Activated gamma-delta T cell treated with Interleukin-2 at 50 U/mL for 16 hours (primary cell): ENCODE data around the gene ATP23.
A peak's percentile ranks its signal among the peaks of the same experiment; 100 is the strongest.

Source experiments
- DNase-seq: peaks from one replicate; pipeline ENCODE4 v3.0.0-alpha.2; 2020

ATP23 gene

GRCh38 chr12:57941165-57941894 is at the start of gene ATP23:
Gene ATP23 (plus strand): TSS chr12:57941567. CDS start chr12:57941702, 135 bp downstream.
- peak; percentile 89 for DNase-seq

- no peak for DNase-seq
These were observed 49.0 kb upstream of the ATP23 start for GRCh38 chr12:57892232-57892972.

GRCh38 chr12:57893431-57894353 is 47.7 kb upstream of the ATP23 start:
- DNase-seq: no peak

- DNase-seq: no peak
These were observed 46.7 kb upstream of the ATP23 start for GRCh38 chr12:57894399-57895292.

- DNase-seq: no peak
These were observed 45.8 kb upstream of the ATP23 start for GRCh38 chr12:57895389-57896114.

- no peak for DNase-seq
These were observed 45.3 kb upstream of the ATP23 start for GRCh38 chr12:57896115-57896433.

GRCh38 chr12:57896434-57897201 is 44.7 kb upstream of the ATP23 start:
- no peak for DNase-seq

- no peak for DNase-seq
These were observed 43.9 kb upstream of the ATP23 start for GRCh38 chr12:57897286-57897974.

GRCh38 chr12:57898308-57898970 is 42.9 kb upstream of the ATP23 start:
- no peak for DNase-seq

- DNase-seq: peak; percentile 65
These were observed 42.2 kb upstream of the ATP23 start for GRCh38 chr12:57899010-57899662.

GRCh38 chr12:57902478-57902969 is 38.8 kb upstream of the ATP23 start:
- DNase-seq: no peak

- no peak for DNase-seq
These were observed 36.9 kb upstream of the ATP23 start for GRCh38 chr12:57904426-57904825.

GRCh38 chr12:57904848-57905811 is 36.2 kb upstream of the ATP23 start:
- peak; percentile 82 for DNase-seq

- no peak for DNase-seq
These were observed 35.4 kb upstream of the ATP23 start for GRCh38 chr12:57905812-57906475.

GRCh38 chr12:57906821-57907220 is 34.5 kb upstream of the ATP23 start:
- DNase-seq: no peak

GRCh38 chr12:57907281-57907680 is 34.1 kb upstream of the ATP23 start:
- DNase-seq: no peak

- no peak for DNase-seq
These were observed 32.9 kb upstream of the ATP23 start for GRCh38 chr12:57908511-57908910.
